Amniotic stem cell (primary cell): Measurements from ENCODE around the gene MYH9.

ENCODE experiments used
- DNase-seq: peaks from one replicate; lab custom pipeline; 2025; lab: John Stamatoyannopoulos, UW

MYH9 gene

DNA sequence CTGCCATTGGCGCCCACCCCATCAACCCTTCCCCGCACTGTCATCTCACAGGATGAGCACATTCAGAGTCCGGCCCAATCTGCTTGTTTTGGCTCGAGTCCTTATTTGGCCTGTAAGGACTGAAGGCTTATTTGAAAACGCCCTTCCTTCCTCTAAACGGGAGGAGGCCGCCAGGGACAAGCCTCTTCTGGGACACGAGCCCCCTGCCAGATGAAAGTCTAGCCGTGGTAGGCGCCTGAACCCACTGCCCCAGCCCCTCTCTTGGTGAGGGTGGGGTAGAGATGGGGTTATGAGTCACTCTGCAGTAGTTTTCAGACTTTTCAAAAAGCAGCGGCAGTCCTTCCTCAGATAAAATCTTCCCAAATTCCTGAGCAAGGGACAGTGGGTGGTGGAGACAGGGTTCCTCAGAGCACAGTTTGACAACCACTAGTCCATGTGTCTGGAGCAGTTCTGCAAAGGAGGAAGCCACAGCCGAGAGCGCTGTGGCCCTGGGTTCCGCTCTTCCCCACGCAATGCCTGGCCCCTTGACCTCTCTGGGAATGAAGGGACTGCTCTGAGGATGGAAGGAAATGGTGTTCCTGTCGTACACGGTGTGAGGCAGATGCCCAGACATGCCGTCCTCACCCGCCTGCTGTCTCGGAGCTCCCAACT, 57.0 kb downstream of the MYH9 start:
- no peak for DNase-seq

- DNase-seq: no peak
Observed at GRCh38 chr22:36330127-36330526, 57.6 kb downstream of the MYH9 start.

DNA sequence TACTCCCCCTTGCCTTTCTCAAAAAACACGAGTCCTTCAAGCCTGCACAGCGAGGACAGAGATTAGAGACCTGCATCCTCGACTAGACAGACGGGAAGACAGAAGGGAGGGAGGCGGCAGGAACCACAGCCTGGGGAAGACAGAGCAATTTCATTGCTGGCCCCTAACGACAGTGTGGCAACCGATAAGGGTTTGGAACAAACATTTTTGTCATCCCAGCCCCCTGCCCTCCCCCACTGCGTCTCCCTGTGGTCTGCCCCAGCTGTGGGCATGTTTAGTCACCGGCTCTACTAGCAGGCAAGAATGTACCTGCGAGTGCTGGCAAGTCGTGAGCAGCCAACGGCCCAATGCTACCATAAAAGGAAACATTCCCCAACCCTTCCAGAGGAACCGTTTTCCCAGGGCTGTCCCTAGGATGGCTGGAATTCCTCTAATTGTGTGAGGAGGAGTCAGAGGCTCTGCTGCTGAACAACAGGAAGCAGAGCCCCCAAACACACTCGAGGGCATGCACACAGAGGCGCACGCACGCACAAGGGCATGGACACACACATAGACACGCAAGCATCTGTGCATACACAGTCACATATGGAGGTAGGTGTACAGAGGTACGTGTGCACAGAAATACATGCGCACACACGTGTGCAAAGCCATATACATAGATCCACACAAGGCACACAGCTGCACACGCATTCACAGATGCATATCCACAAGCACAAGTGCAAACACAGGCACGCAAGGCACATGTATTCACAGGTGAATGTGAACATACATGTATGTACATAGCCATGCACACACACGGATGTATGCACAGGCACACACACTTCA, 58.3 kb downstream of the MYH9 start:
- peak; percentile 78 for DNase-seq

GRCh38 chr22:36328635-36329253, 59.0 kb downstream of the MYH9 start:
- peak; percentile 82 for DNase-seq

- DNase-seq: peak; percentile 47
Observed at GRCh38 chr22:36327922-36328551, 59.7 kb downstream of the MYH9 start.

- DNase-seq: no peak
Observed at GRCh38 chr22:36326178-36327161, 61.3 kb downstream of the MYH9 start.

GRCh38 chr22:36325154-36326031, 62.4 kb downstream of the MYH9 start:
- DNase-seq: peak; percentile 60

DNA sequence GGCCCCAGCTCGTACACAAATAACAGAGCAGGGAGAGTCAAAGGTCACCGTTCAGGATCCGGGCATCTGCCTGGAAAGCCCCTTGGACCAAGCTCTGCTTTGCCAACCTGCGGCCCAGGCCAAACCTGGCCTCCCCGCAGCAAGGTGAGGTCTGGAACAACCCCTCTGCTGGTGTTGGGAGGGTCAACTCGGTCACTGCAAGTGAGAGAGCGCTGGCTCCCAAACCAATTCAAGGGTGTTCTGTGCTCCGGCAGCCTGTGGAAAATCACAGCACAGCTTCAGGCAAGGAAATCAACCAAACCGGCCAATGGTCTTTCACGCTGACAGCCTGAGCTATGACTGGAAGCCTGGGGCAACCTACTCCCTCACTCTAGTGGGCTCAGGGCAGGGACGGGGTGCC, 63.4 kb downstream of the MYH9 start:
- no peak for DNase-seq

DNA sequence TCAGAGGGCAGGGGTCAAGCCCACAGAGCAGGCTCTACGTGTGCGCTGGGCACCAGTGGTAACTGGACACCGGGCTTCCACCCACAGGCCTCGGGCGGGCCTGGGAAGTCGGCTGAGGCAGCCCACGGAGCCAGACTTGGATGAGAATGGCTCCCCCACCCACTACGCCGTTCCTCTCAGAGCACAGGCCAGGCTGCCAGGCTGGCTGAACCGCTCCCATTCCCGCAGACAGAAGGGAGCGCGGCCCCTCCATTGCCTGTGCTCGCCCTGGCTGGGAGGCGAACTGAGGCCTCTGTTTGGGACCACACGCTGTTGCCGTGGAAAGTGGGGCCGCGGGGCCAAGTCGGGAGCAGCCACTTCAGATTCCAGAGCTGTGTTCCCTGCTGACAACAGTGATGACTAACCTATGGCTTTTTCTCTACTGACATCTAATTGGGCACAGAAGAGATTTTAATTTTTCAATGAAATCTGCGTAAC, 63.9 kb downstream of the MYH9 start:
- no peak for DNase-seq

- DNase-seq: no peak
Observed at GRCh38 chr22:36323182-36323854, 64.4 kb downstream of the MYH9 start.

DNA sequence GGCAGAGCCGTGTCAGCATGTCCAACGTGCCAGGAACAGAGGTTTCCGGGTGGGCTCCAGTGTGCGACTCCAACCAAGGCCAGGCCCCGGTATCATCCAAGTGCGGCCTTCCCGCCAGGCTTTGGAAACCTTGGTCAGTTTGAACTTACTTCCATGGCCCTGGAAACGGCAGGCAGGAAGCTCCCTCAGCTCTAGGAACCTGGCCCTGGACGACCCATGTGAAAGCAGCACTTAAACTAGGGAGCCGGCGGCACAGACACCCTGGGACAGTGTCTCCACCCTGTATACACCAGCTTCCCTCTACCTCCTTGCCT, 65.2 kb downstream of the MYH9 start:
- no peak for DNase-seq

DNA sequence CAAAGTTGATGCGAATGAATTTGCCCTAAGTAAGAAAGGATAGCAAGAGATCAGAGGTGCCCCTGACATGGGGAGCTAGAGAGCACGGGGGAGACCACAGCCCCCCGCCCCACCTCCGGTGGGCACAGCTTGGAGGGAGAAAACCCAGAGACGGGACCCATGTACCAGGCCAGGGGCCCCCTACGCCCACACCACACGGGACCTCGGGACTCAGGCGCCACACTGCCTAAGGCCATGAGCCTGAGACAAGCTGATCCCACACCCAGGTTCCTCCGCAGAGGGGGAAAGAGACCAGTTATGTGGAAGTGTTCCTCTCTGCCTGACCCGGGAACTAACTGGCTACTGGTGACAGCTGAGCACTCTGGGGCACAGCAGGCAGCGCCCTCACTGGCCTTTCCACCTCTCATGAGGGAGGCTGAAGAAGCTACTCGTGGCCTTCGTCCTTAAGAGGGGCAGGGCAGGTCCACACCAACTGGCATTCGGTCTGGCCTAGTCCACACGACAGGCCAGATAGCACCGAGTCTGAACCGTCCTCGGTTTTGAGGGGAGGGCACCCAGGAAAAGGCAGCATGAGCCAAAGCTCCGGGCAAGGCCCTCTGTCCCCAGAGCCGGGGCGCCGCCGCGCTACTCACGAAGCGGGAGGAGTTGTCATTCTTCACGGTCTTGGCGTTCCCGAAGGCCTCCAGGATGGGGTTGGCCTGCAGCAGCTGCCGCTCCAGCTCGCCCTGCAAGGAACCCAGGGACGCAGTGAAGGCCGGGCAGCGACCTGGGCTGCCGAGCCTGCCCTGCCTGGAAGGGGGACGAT, 65.8 kb downstream of the MYH9 start:
- DNase-seq: no peak

GRCh38 chr22:36320553-36320952, 67.2 kb downstream of the MYH9 start:
- DNase-seq: no peak

GRCh38 chr22:36319595-36320497, 67.9 kb downstream of the MYH9 start:
- DNase-seq: no peak

DNA sequence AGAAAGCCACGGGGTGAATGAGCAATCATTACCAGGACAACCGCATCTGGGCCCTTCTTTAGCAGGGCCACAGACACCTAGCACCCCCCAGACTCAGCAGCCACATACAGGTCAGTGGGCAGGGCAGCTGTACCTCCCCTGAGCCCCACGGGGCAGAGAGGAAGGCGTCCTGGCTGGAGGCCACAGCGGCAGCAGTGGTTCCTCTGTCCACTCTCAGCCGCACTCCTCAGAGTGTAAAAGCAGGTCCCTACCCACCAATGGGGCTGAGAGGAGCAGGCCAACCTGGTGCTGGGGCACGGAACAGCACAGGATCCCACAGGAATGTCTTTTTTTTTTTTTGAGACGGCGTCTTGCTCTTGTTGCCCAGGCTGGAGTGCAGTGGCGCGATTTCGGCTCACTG, 69.3 kb downstream of the MYH9 start:
- no peak for DNase-seq

DNA sequence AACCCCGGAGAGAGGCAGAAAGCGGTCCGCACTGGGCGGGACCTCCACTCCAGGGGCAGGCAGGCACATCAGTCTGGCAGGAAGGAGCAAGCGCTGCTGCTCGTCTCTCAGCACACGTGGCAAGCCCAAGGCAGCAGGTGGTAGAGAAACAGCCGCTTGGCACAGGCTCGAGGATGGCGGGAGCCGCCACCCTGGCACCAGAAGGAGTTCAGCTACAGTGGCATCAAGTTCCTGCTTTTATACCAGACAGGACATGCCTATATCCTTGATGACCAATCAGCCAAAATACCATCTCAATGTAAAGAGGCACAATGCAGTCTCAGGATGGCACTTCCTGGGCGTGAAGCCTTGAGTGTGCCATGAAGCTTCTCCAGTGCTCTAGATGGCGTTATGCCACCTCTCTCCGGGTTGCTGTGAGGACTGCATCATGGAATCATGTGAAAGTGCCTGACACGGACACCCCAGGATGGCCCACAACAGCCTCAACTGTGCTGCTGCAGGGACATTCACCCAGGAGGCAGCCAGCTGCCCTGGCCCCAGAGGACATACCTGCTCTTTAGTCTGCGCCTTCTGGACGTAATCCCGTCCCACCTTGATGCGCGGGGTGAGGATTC, 70.0 kb downstream of the MYH9 start:
- no peak for DNase-seq

DNA sequence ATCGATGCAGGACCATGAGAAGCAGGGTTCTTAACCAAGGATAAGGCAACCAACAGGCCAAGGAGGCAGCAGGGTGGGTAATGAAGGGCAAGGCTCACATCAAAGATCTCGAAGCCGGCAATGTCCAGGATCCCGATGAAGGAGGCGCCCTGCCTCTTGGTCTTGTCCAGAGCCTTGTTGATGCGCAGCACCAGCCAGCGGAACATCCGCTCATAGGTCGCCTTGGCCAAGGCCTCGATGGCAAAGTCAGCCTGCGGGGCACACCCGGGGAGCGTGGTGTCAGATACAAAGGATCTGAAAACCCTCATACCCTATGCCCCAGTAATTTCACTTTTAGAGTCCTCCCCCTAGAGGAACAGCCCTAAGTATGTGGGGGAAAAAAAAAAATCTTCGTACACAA, 71.3 kb downstream of the MYH9 start:
- no peak for DNase-seq

- no peak for DNase-seq
Observed at GRCh38 chr22:36315325-36315724, 72.4 kb downstream of the MYH9 start.
